Measurements from ENCODE around the gene LHFPL4. TPM values are rescaled to one million over a fixed set of nuclear protein-coding genes. Genes with fewer than 3 reads are reported as not detected.

Gene LHFPL4
- total RNA-seq, 1 experiment from 2014 or later: 16.3 TPM

GRCh38 chr3:9501226-9501625 lies 52.4 kb downstream of the LHFPL4 start:
- Histone ChIP-seq H2BK120ac (ENCODE audit: low read depth, low read length, poor library complexity, severe bottlenecking) (no peak overlapping the region), H4K8ac (replicated peaks; ENCODE audit: insufficient read length, low read depth, low read length) (no peak overlapping the region), H3K4me1 (ENCODE audit: insufficient read depth, low read length) (no peaks in the 10 kb centered on the region), H2BK12ac (ENCODE audit: insufficient read length, low read depth, low read length) (no peak overlapping the region), H4K5ac (ENCODE audit: insufficient read length, low read depth, low read length) (no peak overlapping the region), H3K9me3 (ENCODE audit: control insufficient read depth, low read depth, low read length) (no peaks in the 10 kb centered on the region), H3K9ac (ENCODE audit: extremely low read depth, insufficient read length, low read length) (no peak overlapping the region), H3K4ac (ENCODE audit: low read depth, low read length) (no peak overlapping the region), H2AK5ac (ENCODE audit: insufficient read length, low read length) (no peak overlapping the region), H3K79me1 (ENCODE audit: insufficient read depth, low read depth, low read length, poor library complexity, severe bottlenecking) (no peaks in the 10 kb centered on the region), H2BK20ac (ENCODE audit: low read depth, low read length, poor library complexity, severe bottlenecking) (no peak overlapping the region), H3K27me3 (ENCODE audit: insufficient read depth, low read length) (no peaks in the 10 kb centered on the region; the same call in 1 of the 2 replicates), H2BK15ac (ENCODE audit: low read depth, low read length) (no peak overlapping the region), H3T11ph (ENCODE audit: low read length) (no peak overlapping the region), H2BK5ac (ENCODE audit: insufficient read length, low read length) (no peak overlapping the region), H3K27ac (ENCODE audit: insufficient read length, low read depth, low read length) (no peak overlapping the region), H4K20me1 (ENCODE audit: control insufficient read depth, insufficient read depth, insufficient read length) (no peaks in the 10 kb centered on the region), H4K91ac (ENCODE audit: insufficient read length, low read depth, low read length) (no peak overlapping the region), H3K23ac (ENCODE audit: insufficient read length, low read depth, low read length) (no peak overlapping the region), H3K56ac (ENCODE audit: insufficient read length, low read depth, low read length) (no peak overlapping the region), H3K4me2 (ENCODE audit: insufficient read depth, insufficient read length, low read length) (no peak overlapping the region), H2AFZ (ENCODE audit: low read length) (no peak overlapping the region), H3K14ac (ENCODE audit: insufficient read depth, low read length) (no peak overlapping the region), H3K23me2 (ENCODE audit: insufficient read length, low read depth, low read length, poor library complexity, severe bottlenecking) (peaks cover 7% of the 10 kb centered on the region), H3K18ac (ENCODE audit: insufficient read length, low read depth, low read length) (no peak overlapping the region), H3K79me2 (ENCODE audit: insufficient read depth, low read length) (no peaks in the 10 kb centered on the region)
- TF ChIP-seq CTCF (conservative IDR thresholded peaks at IDR 0.05): no peak
- Mint-ChIP-seq H3K4me3 (no peak overlapping the region), H3K27ac (no peak overlapping the region; a peak in 1 of 7 replicates), H3K9me3 (no peaks in the 10 kb centered on the region; a peak in 1 of 5 replicates), H3K27me3 (ENCODE audit: low read depth) (peaks cover 47% of the 10 kb centered on the region), H3K4me1 (peaks cover 13 to 14% of the 10 kb centered on the region in 2 experiments), H3K36me3 (ENCODE audit: insufficient read depth in 1 of 3, low read depth in 3 of 3) (no peaks in the 10 kb centered on the region; a peak in 1 of 7 replicates)
- no peak for DNase-seq
- no CpG with 5 or more reads among the region's 6 CpGs for WGBS (ENCODE audit: extremely low coverage, insufficient read length, low lambda C conversion rate)

All from H9 (cell line).